A673 (cell line): ENCODE measurements around the gene TIPIN.

Experiments used
- CTCF ChIP-seq: fragments of 300-800, 200-600 bp; sonication (generic); conservative IDR thresholded peaks from 2 replicates; pipeline ENCODE4 v1.5.1; 2017; ENCODE audit warnings: low read depth, mild to moderate bottlenecking, antibody characterized with exemption, low read length, moderate library complexity, mixed read lengths
- EZH2 ChIP-seq: fragments of 200-600 bp; sonication (generic); IDR thresholded peaks from 2 replicates; pipeline ENCODE4 v1.6.1; 2017; ENCODE audit warnings: borderline replicate concordance, low read depth, mild to moderate bottlenecking, mixed read lengths, antibody characterized with exemption, low read length; ENCODE audit not compliant: poor library complexity, severe bottlenecking

- TF ChIP-seq CTCF (no peak), EZH2 (no peak)
These were observed 44.9 kb upstream of the TIPIN start for GRCh38 chr15:66401130-66402021.
